ENCODE results near the gene ZNF335. TPM values are rescaled to one million over a fixed set of nuclear protein-coding genes. Genes with fewer than 3 reads are reported as not detected.

The ZNF335 gene
- total RNA-seq, 4 donors from 2014 or later: 34.3 to 60.1 (median 53.6) TPM

DNA sequence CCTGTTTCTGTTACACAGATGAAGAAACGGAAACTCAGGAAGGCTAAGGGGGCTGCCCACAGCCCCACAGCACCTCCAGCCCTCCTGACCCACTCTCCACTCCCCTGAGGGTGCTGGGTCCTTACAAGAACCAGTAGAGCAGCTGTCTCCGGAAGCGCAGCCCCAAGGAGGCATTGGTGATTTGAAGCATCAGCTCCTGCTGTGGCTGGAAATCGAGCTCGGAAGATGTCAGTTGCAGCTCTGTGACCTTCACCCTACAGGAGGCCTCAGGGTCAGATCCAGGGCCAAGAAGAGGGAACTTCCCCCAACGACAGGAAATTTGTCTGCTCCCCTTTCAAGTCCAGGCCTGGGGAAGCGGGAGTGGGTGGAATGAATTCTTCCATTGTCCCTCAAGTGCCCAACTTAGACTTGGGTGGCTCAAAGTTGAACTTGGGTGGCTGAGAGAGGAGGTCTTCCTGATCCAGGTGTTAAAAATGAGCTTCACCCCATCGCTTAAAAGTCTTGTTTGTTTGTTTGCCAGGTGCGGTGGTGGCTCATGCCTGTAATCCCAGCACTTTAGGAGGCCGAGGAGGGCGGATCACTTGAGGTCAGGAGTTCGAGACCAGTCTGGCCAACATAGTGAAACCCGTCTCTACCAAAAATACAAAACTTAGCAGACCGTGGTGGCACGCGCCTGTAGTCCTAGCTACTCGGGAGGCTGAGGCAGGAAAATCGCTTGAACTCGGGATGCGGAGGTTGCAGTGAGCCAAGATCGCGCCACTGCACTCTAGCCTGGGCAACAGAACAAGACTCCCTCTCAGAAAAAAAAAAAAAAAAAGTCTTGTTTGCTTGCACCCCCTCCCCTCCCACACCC, 62.0 kb downstream of the ZNF335 start:
- H3K27ac ChIP-seq: peak overlapping the region in 3 of 4 donors; percentile 38 to 67 (median 46)
- no peak for DNase-seq
- peak overlapping the region in 2 of 4 donors; percentile 44 to 52 for H3K4me3 ChIP-seq
- no peak for TF ChIP-seq POLR2A (IDR thresholded peaks at IDR 0.05)
- TF ChIP-seq, protein P1, sequence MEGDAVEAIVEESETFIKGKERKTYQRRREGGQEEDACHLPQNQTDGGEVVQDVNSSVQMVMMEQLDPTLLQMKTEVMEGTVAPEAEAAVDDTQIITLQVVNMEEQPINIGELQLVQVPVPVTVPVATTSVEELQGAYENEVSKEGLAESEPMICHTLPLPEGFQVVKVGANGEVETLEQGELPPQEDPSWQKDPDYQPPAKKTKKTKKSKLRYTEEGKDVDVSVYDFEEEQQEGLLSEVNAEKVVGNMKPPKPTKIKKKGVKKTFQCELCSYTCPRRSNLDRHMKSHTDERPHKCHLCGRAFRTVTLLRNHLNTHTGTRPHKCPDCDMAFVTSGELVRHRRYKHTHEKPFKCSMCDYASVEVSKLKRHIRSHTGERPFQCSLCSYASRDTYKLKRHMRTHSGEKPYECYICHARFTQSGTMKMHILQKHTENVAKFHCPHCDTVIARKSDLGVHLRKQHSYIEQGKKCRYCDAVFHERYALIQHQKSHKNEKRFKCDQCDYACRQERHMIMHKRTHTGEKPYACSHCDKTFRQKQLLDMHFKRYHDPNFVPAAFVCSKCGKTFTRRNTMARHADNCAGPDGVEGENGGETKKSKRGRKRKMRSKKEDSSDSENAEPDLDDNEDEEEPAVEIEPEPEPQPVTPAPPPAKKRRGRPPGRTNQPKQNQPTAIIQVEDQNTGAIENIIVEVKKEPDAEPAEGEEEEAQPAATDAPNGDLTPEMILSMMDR (IDR thresholded peaks at IDR 0.05): no peak
- peaks cover 0 to 5% (median 0%) of the 10 kb centered on the region in 3 donors for H3K36me3 ChIP-seq
- H3K4me1 ChIP-seq: peaks cover 0 to 20% (median 13%) of the 10 kb centered on the region in 4 donors
- no peaks in the 10 kb centered on the region for H3K27me3 ChIP-seq
- no peaks in the 10 kb centered on the region for H3K9me3 ChIP-seq

DNA sequence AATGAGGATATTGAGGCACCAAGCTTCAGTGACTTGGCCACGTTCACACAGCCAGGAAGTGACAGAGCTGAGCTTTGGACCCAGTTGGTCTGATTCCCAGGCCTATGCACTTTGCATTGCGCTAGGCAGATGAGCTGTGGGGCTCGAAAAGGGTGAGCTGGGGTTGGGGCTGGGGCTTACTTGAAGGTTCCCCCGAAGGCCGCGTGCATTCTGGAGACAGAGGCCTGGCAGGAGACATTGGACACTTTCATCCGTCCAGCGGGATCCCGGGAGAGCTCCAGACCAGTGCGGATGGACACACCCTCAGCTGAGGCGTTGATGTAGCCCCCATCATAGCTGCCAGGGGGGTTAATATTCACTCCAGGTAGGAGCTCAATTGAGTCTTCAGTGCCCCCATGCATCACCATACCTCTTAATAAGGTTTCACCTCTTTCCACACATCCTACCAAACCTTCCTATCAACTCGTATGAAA, 62.6 kb downstream of the ZNF335 start:
- Histone ChIP-seq H3K36me3 (peaks cover 0 to 5% (median 0%) of the 10 kb centered on the region in 3 donors), H3K27me3 (no peaks in the 10 kb centered on the region), H3K27ac (no peak overlapping the region), H3K4me3 (no peak overlapping the region), H3K4me1 (peaks cover 0 to 20% (median 13%) of the 10 kb centered on the region in 4 donors), H3K9me3 (no peaks in the 10 kb centered on the region)
- no peak for DNase-seq
- TF ChIP-seq, protein P1 (IDR thresholded peaks at IDR 0.05): no peak
- no peak for TF ChIP-seq POLR2A (IDR thresholded peaks at IDR 0.05)

DNA sequence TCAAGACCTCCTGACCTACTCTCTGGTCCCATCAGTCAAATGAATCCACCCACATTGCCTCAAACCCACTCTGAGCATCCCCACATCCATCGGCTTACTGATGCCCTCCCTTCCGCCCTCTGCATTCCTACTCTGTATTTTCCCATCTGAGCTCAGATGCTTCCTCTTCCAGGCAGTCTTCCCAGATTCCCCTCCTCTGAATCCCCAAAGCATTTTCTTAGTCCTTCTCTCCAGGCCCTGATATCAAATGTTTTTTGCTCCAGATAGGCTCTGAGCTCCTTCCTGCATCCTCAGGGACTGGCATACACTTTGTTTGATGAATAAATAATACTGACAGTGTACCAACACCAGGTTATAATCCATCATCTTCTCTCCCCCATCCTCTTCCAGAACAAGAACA, 63.9 kb downstream of the ZNF335 start:
- no peaks in the 10 kb centered on the region for H3K27me3 ChIP-seq
- H3K9me3 ChIP-seq: no peaks in the 10 kb centered on the region
- peaks cover 0 to 5% (median 0%) of the 10 kb centered on the region in 3 donors for H3K36me3 ChIP-seq
- TF ChIP-seq, protein P1 (IDR thresholded peaks at IDR 0.05): no peak
- no peak for DNase-seq
- H3K4me1 ChIP-seq: peaks cover 0 to 20% (median 13%) of the 10 kb centered on the region in 4 donors
- H3K27ac ChIP-seq: no peak overlapping the region
- H3K4me3 ChIP-seq: no peak overlapping the region

DNA sequence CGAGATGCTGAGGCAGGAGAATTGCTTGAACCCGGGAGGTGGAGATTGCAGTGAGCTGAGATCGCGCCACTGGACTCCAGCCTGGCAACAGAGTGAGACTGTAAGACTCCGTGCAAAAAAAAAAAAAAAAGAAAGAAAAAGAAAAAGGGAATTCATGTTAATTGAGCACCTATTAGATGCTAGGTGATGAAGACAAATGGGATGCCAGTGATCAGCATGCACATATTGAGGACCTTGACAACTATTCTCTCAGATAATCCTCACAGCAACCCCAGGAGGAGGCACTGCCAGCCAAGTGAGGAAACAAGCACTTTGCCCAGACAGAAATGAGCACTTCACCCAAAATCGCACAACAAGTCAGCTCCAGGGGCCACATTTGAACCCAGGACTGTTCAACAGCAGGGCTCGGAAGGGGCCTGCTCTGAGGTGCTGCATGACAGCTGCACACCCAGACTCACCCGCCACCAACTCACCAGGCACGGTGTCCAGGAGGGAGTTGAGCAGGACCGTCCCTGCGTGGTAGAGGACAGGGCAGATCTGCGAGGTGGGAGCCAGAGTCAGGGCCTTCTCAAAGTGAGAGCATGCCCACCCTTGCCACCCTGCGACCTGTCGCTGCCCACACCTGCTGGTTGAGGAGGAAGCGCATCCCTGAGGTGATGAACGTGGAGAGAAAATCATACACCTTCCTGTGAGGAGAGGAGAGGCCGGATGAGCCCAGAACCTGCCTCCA, 64.6 kb downstream of the ZNF335 start:
- peaks cover 0 to 15% (median 11%) of the 10 kb centered on the region in 4 donors for H3K4me1 ChIP-seq
- DNase-seq: no peak
- no peaks in the 10 kb centered on the region for H3K9me3 ChIP-seq
- peaks cover 0 to 5% (median 0%) of the 10 kb centered on the region in 3 donors for H3K36me3 ChIP-seq
- H3K4me3 ChIP-seq: no peak overlapping the region
- H3K27me3 ChIP-seq: no peaks in the 10 kb centered on the region
- no peak for TF ChIP-seq POLR2A (IDR thresholded peaks at IDR 0.05)
- TF ChIP-seq, protein P1 (IDR thresholded peaks at IDR 0.05): no peak
- no peak overlapping the region for H3K27ac ChIP-seq

DNA sequence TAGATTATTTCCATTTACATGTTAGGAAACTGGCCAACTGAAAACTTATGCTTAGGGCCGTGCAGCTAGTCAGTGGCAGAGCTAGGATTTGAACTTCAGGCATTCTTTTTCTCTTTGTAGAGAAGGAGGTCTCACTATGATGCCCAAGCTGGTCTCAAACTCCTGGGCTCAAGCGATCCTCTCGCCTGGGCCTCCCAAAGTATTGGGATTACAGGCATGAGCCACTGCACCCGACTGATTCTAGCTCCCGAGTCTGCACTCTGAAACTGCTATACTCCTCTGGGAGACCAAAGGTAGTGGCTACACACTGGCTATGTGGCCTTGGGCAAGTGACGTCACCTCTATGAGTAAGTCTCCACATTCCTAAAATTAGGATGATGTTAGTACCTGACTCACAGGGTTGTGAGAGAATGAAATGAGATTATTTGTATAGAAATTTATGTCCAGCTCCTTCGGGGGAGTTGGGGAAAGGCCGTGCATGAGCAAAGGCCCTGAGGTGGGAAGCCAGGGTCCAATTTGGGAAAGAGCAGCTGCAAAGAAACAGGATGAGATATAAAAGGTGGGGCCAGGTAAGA, 66.4 kb downstream of the ZNF335 start:
- H3K27ac ChIP-seq: no peak overlapping the region
- no peak for TF ChIP-seq POLR2A (IDR thresholded peaks at IDR 0.05)
- TF ChIP-seq, protein P1 (IDR thresholded peaks at IDR 0.05): no peak
- peaks cover 0 to 5% (median 0%) of the 10 kb centered on the region in 3 donors for H3K36me3 ChIP-seq
- no peak for DNase-seq
- no peaks in the 10 kb centered on the region for H3K27me3 ChIP-seq
- peaks cover 0 to 3% (median 0%) of the 10 kb centered on the region in 4 donors for H3K4me1 ChIP-seq
- H3K9me3 ChIP-seq: no peaks in the 10 kb centered on the region
- H3K4me3 ChIP-seq: no peak overlapping the region

All from Peyer's patch (tissue), 4 donors.